HG02623 (cell line): Measurements from ENCODE around the gene PLVAP.
A peak's percentile ranks its signal among the peaks of the same experiment; 100 is the strongest.

Source experiments
- ATAC-seq: cut with Tn5 transposase; IDR thresholded peaks from one replicate; pipeline ENCODE4 v1.9.1; 2021; ENCODE audit warnings: moderate library complexity; ENCODE audit not compliant: unreplicated experiment

Gene PLVAP

GRCh38 chr19:17303167-17303939 lies 73.8 kb downstream of the PLVAP start, which contains the start of gene ABHD8:
Gene ABHD8, minus strand, starts transcription at chr19:17303425. Its CDS starts 1,809 bp downstream, at chr19:17301616.
- peak; percentile 59 for ATAC-seq

GRCh38 chr19:17302391-17303166 lies 74.6 kb downstream of the PLVAP start:
- ATAC-seq = no peak
